ENCODE data around the gene MYH9.

MYH9 gene

GRCh38 chr22:36337365-36338130, 50.2 kb downstream of the MYH9 start:
- TF ChIP-seq CTCF (IDR thresholded peaks at IDR 0.05; ENCODE audit: extremely low read depth, missing control alignments) = no peak
- DNase-seq (ENCODE audit: low spot score) = no peak

- TF ChIP-seq CTCF (IDR thresholded peaks at IDR 0.05; ENCODE audit: extremely low read depth, missing control alignments) = no peak
Measured at GRCh38 chr22:36336246-36337182, 51.3 kb downstream of the MYH9 start.

GRCh38 chr22:36335621-36336020, 52.1 kb downstream of the MYH9 start:
- no peak for TF ChIP-seq CTCF (IDR thresholded peaks at IDR 0.05; ENCODE audit: extremely low read depth, missing control alignments)
- DNase-seq (ENCODE audit: low spot score) = no peak

More at GRCh38 chr22:36336246-36337182, 51.3 kb downstream of the MYH9 start:
- DNase-seq (ENCODE audit: low spot score) = no peak

GRCh38 chr22:36334821-36335603, 52.8 kb downstream of the MYH9 start:
- TF ChIP-seq CTCF (IDR thresholded peaks at IDR 0.05; ENCODE audit: extremely low read depth, missing control alignments) = no peak
- no peak for DNase-seq (ENCODE audit: low spot score)

- no peak for TF ChIP-seq CTCF (IDR thresholded peaks at IDR 0.05; ENCODE audit: extremely low read depth, missing control alignments)
- no peak for DNase-seq (ENCODE audit: low spot score)
Measured at GRCh38 chr22:36334081-36334820, 53.5 kb downstream of the MYH9 start.

GRCh38 chr22:36333644-36334043, 54.1 kb downstream of the MYH9 start:
- TF ChIP-seq CTCF (IDR thresholded peaks at IDR 0.05; ENCODE audit: extremely low read depth, missing control alignments) = no peak
- no peak for DNase-seq (ENCODE audit: low spot score)

Data from GM20000 (cell line).